NB4 (cell line): ENCODE data around the gene SAFB.
A peak's percentile ranks its signal among the peaks of the same experiment; 100 is the strongest.

Experiments used
- DNase-seq: peaks from one replicate; pipeline ENCODE4 v3.0.0; 2010; ENCODE audit warnings: low read depth
- H3K4me3 ChIP-seq: one replicate; pipeline ENCODE4 v1.5.1; 2011; ENCODE audit warnings: mild to moderate bottlenecking, low read depth, low read length, moderate library complexity
- MYC ChIP-seq: IDR thresholded peaks from 2 replicates; pipeline ENCODE4 v1.6.1; 2011; ENCODE audit warnings: low read depth, low read length
- POLR2A ChIP-seq: IDR thresholded peaks from 2 replicates; pipeline ENCODE4 v1.6.1; 2011; ENCODE audit warnings: mild to moderate bottlenecking; ENCODE audit not compliant: insufficient read length; ENCODE audit errors: extremely low read depth
- TF ChIP-seq, protein P1 (sequence below): IDR thresholded peaks from 2 replicates; pipeline ENCODE4 v1.6.1; 2011; ENCODE audit warnings: low read depth, low read length
- TF ChIP-seq, protein P2 (sequence below): IDR thresholded peaks from one replicate; pipeline ENCODE4 v1.5.1; 2012; ENCODE audit warnings: low read depth, low read length

Gene SAFB

DNA sequence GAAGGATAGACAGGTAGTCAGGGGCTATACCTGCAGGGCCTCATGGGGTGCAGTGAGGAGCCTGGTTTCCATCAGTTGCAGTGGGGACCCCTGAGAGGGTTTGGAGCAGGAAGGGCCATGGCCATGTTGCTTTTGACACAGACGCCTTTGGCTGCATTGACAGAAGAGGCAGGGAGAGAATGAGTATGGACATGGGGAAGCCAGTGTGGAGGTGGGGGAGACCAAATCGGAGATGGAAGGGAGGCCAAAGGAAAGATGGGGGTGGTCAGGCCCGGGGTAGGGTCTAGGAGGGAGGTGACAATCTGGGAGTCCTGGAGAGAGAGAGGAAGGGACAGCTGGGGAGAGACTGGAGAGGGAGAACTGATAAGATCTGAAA lies 59.2 kb downstream of the SAFB start:
- TF ChIP-seq MYC = no peak
- no peak for TF ChIP-seq POLR2A
- TF ChIP-seq, protein P1, sequence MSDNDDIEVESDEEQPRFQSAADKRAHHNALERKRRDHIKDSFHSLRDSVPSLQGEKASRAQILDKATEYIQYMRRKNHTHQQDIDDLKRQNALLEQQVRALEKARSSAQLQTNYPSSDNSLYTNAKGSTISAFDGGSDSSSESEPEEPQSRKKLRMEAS = no peak
- no peak overlapping the region for H3K4me3 ChIP-seq
- no peak for DNase-seq

DNA sequence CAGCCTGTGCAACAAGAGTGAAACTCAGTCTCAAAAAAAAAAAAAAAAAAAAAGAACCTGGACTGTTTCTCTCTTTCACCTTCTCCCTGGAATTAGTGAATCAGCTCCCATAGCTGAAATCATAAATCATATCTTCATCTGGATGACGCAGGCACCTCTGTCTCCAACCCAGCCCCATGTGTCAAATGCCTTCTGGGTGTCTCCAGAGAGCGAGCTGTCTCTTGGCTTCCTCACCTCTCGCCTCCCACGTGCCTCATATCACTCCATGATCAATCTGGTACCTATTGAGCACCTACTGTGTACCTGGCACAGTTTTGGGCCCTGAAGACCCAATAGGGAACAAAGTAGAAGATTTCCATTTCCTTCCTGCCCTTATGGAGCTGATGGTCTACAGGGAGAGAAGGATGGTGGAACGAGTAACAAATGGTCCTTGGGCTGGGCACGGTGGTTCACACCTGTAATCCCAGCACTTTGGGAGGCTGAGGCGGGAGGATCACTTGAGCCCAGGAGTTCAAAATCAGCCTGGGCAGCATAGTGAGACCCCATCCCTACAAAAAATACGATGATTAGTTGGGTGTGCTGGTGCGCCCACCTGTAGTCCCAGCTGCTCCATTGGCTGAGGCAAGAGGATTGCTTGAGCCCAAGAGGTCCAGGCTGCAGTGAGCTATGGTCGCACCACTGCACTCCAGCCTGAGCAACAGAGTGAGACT lies 60.4 kb downstream of the SAFB start:
- no peak for DNase-seq
- TF ChIP-seq, protein P1 = no peak
- TF ChIP-seq, protein P2, sequence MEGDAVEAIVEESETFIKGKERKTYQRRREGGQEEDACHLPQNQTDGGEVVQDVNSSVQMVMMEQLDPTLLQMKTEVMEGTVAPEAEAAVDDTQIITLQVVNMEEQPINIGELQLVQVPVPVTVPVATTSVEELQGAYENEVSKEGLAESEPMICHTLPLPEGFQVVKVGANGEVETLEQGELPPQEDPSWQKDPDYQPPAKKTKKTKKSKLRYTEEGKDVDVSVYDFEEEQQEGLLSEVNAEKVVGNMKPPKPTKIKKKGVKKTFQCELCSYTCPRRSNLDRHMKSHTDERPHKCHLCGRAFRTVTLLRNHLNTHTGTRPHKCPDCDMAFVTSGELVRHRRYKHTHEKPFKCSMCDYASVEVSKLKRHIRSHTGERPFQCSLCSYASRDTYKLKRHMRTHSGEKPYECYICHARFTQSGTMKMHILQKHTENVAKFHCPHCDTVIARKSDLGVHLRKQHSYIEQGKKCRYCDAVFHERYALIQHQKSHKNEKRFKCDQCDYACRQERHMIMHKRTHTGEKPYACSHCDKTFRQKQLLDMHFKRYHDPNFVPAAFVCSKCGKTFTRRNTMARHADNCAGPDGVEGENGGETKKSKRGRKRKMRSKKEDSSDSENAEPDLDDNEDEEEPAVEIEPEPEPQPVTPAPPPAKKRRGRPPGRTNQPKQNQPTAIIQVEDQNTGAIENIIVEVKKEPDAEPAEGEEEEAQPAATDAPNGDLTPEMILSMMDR = no peak
- TF ChIP-seq POLR2A (no peak), MYC (no peak)
- no peak overlapping the region for H3K4me3 ChIP-seq

DNA sequence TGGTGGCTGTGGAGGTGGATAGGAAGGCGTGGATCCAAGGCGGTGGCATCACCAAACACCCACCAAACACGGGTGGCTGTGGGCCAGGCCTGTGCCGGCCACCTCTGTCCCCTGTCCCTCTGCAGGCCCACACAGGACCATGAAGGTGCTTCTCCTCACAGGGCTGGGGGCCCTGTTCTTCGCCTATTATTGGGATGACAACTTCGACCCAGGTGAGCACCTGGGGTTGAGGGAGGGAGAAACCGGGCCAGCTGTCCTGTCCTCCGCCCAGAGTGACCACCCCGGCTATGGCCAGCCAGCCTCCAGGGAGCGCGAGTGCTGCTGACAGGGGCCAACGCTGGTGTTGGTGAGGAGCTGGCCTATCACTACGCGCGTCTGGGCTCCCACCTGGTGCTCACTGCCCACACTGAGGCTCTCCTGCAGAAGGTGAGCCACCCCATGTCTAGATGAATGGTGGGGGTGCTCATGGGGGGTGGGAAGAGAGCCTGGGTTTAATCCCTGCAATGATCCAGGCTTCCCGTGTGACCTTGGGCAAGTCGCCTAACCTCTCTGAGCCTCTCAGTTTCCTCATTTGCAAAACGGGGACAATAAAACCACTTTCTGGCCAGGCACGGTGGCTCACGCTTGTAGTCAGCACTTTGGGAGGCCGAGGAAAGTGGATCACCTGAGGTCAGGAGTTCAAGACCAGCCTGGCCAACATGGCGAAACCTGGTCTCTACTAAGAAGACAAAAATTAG lies 62.0 kb downstream of the SAFB start:
- TF ChIP-seq, protein P2 = no peak
- TF ChIP-seq POLR2A (no peak), MYC (no peak)
- TF ChIP-seq, protein P1 = no peak
- no peak for DNase-seq
- H3K4me3 ChIP-seq = no peak overlapping the region

DNA sequence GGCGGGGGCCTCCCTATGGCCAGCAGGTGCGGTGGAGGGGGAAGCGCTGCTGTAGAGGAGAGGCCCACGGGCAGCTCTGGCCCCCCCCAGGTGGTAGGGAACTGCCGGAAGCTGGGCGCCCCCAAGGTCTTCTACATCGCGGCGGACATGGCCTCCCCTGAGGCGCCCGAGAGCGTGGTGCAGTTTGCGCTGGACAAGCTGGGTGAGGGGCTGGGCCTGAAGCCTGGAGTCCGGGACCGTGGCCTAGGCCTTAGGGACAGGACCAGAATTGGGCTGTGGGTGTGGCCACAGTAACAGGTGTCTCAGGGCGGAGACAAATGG lies 63.4 kb downstream of the SAFB start:
- TF ChIP-seq, protein P2 = no peak
- TF ChIP-seq, protein P1 = no peak
- no peak for TF ChIP-seq MYC
- TF ChIP-seq POLR2A = no peak
- DNase-seq = no peak
- no peak overlapping the region for H3K4me3 ChIP-seq

DNA sequence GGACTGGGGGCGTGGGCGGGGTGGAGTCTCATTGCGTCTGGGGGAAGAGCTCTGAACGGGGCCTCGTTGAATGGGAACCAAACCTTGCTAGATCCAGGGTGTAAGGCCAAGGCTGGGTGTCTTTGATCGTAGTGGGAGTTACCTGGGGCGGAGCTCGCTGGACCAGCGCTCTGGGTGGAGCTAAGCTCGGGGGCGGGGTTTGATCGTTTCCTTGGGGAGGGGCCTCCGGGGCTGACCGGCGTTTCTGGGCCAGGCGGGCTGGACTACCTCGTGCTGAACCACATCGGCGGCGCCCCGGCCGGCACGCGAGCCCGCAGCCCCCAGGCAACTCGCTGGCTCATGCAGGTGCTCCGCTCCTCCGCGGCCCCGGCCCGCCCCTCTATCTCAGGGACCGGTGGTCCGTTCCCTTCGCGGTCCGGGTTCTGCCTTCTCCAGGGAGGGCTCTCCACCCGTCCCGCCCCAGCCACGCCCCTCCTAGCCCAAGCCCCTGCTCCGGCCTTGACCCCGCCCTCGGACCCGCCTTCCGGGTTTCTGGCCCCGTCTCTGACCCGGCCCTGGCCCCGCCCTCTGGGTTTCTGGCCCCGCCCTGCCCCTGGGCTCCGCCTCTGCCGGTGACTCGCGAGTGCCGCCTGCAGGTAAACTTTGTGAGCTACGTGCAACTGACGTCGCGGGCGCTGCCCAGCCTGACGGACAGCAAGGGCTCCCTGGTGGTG lies 63.9 kb downstream of the SAFB start:
- TF ChIP-seq, protein P1 = peak; percentile 57; the same call in 1 of the 2 replicates
- TF ChIP-seq, protein P2 = peak; percentile 57
- TF ChIP-seq MYC = no peak; the same call in none of the 2 replicates
- no peak for TF ChIP-seq POLR2A
- H3K4me3 ChIP-seq = peak overlapping the region; percentile 34
- peak; percentile 89 for DNase-seq
